DOHH2 (cell line): ENCODE measurements around the gene OARD1.

ENCODE experiments used
- H3F3A ChIP-seq: fragments of 200-600 bp; sonication (generic), shearing (Covaris generic); 2 replicates; pipeline ENCODE4 v1.6.0; 2016; ENCODE audit warnings: antibody characterized with exemption, mild to moderate bottlenecking; ENCODE audit not compliant: control insufficient read depth, insufficient read depth
- H3K27ac ChIP-seq: fragments of 200-600 bp; sonication (generic); 2 replicates; pipeline ENCODE4 v1.5.1; 2014; ENCODE audit warnings: low read depth, mild to moderate bottlenecking, low read length, moderate library complexity
- H3K27me3 ChIP-seq: fragments of 200-600 bp; sonication (generic); 2 replicates; pipeline ENCODE4 v1.6.1; 2014; ENCODE audit warnings: mild to moderate bottlenecking, low read length, mixed read lengths; ENCODE audit not compliant: control insufficient read depth
- H3K36me3 ChIP-seq: fragments of 200-600 bp; sonication (generic); 2 replicates; pipeline ENCODE4 v1.6.1; 2014; ENCODE audit warnings: mild to moderate bottlenecking, low read length, moderate library complexity, mixed read lengths; ENCODE audit not compliant: control insufficient read depth
- H3K4me1 ChIP-seq: fragments of 200-600 bp; sonication (generic); 2 replicates; pipeline ENCODE4 v1.6.1; 2014; ENCODE audit warnings: mild to moderate bottlenecking, low read length, mixed read lengths; ENCODE audit not compliant: control insufficient read depth
- H3K4me2 ChIP-seq: fragments of 200-600 bp; sonication (generic); 2 replicates; pipeline ENCODE4 v1.6.0; 2014; ENCODE audit warnings: mild to moderate bottlenecking, low read length, moderate library complexity
- H3K4me3 ChIP-seq: fragments of 200-600 bp; sonication (generic); 2 replicates; pipeline ENCODE4 v1.5.1; 2014; ENCODE audit warnings: mild to moderate bottlenecking, low read length, mixed read lengths
- H3K79me2 ChIP-seq: fragments of 200-600 bp; sonication (generic); 2 replicates; pipeline ENCODE4 v1.6.1; 2014; ENCODE audit warnings: mild to moderate bottlenecking, low read length, mixed read lengths; ENCODE audit not compliant: control insufficient read depth
- H3K9me2 ChIP-seq: fragments of 200-600 bp; sonication (generic); replicated peaks from 2 replicates; pipeline ENCODE4 v1.6.1; 2014; ENCODE audit warnings: mild to moderate bottlenecking, low read length, mixed read lengths; ENCODE audit not compliant: control insufficient read depth
- H3K9me3 ChIP-seq: fragments of 200-600 bp; sonication (generic); 2 replicates; pipeline ENCODE4 v1.6.1; 2014; ENCODE audit warnings: antibody characterized with exemption, low read length, mixed read lengths; ENCODE audit not compliant: control insufficient read depth, insufficient read depth
- H4K20me1 ChIP-seq: fragments of 200-600 bp; sonication (generic); 2 replicates; pipeline ENCODE4 v1.6.0; 2014; ENCODE audit warnings: low read depth, mild to moderate bottlenecking, antibody characterized with exemption, low read length, moderate library complexity; ENCODE audit not compliant: control insufficient read depth, insufficient read depth
- EZH2phosphoT487 ChIP-seq: fragments of 200-600 bp; sonication (generic); IDR thresholded peaks from 2 replicates; pipeline ENCODE4 v1.6.1; 2017; ENCODE audit warnings: borderline replicate concordance, mild to moderate bottlenecking, antibody characterized with exemption, low read length, moderate library complexity, mixed read lengths
- TF ChIP-seq, protein P1 (sequence below): fragments of 200-600 bp; sonication (generic); IDR thresholded peaks from one replicate; pipeline ENCODE4 v1.5.1; 2014; ENCODE audit warnings: antibody characterized with exemption, mild to moderate bottlenecking, low read depth, low read length; ENCODE audit not compliant: poor library complexity, severe bottlenecking

Gene OARD1

DNA sequence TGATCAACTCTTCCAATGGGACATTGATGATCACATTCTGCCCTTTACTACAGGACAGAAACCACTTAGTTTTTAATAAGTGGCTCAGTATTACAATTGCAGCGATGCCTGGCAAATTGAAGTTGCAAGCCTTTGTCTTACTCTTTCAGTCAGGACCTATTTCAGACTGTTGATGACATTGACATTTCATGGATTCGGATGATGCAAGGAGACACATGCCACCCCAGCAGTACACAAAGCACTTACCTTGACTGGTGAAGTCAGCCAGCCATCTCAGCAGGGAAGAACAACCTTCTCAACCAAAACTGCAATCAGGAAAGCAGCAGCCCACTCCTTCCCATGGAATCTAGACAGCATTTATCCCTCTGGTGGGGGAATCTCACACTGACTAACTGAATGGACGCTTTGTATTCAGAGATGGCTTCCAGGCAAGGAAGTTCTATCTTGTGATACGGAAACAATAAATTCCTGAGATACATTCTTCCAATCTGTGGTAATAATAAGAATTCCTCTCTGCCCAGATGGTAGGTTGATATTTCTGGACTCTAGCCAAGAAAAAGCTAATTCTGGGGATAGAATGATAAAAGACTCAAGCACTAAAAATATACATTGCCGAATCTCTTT lies 25.4 kb upstream of the OARD1 start:
- H3K4me1 ChIP-seq, result no peaks in the 10 kb centered on the region
- H3K27ac ChIP-seq, result no peak overlapping the region
- no peak overlapping the region for H3K4me2 ChIP-seq
- H3K4me3 ChIP-seq, result no peak overlapping the region
- no peaks in the 10 kb centered on the region for H3K27me3 ChIP-seq
- H3K9me2 ChIP-seq, result no peaks in the 10 kb centered on the region
- H3K36me3 ChIP-seq, result peaks cover 82% of the 10 kb centered on the region
- H3F3A ChIP-seq, result no peaks in the 10 kb centered on the region
- H4K20me1 ChIP-seq, result no peaks in the 10 kb centered on the region
- no peaks in the 10 kb centered on the region for H3K9me3 ChIP-seq
- H3K79me2 ChIP-seq, result 0 out of 2 replicates have a peak, but pooled peaks cover 2% of the 10 kb centered on the region
- TF ChIP-seq, protein P1, sequence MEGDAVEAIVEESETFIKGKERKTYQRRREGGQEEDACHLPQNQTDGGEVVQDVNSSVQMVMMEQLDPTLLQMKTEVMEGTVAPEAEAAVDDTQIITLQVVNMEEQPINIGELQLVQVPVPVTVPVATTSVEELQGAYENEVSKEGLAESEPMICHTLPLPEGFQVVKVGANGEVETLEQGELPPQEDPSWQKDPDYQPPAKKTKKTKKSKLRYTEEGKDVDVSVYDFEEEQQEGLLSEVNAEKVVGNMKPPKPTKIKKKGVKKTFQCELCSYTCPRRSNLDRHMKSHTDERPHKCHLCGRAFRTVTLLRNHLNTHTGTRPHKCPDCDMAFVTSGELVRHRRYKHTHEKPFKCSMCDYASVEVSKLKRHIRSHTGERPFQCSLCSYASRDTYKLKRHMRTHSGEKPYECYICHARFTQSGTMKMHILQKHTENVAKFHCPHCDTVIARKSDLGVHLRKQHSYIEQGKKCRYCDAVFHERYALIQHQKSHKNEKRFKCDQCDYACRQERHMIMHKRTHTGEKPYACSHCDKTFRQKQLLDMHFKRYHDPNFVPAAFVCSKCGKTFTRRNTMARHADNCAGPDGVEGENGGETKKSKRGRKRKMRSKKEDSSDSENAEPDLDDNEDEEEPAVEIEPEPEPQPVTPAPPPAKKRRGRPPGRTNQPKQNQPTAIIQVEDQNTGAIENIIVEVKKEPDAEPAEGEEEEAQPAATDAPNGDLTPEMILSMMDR, result no peak
- TF ChIP-seq EZH2phosphoT487, result no peak

- Histone ChIP-seq H3F3A (peaks cover 14% of the 10 kb centered on the region), H3K4me3 (no peak overlapping the region), H3K27ac (no peak overlapping the region), H4K20me1 (no peaks in the 10 kb centered on the region), H3K9me2 (no peaks in the 10 kb centered on the region), H3K4me2 (no peak overlapping the region), H3K79me2 (0 out of 2 replicates have a peak, but pooled peaks cover 2% of the 10 kb centered on the region), H3K4me1 (no peaks in the 10 kb centered on the region), H3K36me3 (peaks cover 95% of the 10 kb centered on the region), H3K9me3 (no peaks in the 10 kb centered on the region), H3K27me3 (no peaks in the 10 kb centered on the region)
- no peak for TF ChIP-seq EZH2phosphoT487
- TF ChIP-seq, protein P1, result no peak
Measured at GRCh38 chr6:41093729-41094128, 21.6 kb upstream of the OARD1 start.

- H3K9me3 ChIP-seq, result no peaks in the 10 kb centered on the region
- no peak overlapping the region for H3K4me2 ChIP-seq
- H3K9me2 ChIP-seq, result no peaks in the 10 kb centered on the region
- H3K27ac ChIP-seq, result no peak overlapping the region
- no peak overlapping the region for H3K4me3 ChIP-seq
- TF ChIP-seq, protein P1, result peak; percentile 32
- TF ChIP-seq EZH2phosphoT487, result no peak
- peaks cover 14% of the 10 kb centered on the region for H3F3A ChIP-seq
- no peaks in the 10 kb centered on the region for H3K27me3 ChIP-seq
- H3K79me2 ChIP-seq, result 0 out of 2 replicates have a peak, but pooled peaks cover 2% of the 10 kb centered on the region
- H3K36me3 ChIP-seq, result peaks cover 91% of the 10 kb centered on the region
- no peaks in the 10 kb centered on the region for H4K20me1 ChIP-seq
- no peaks in the 10 kb centered on the region for H3K4me1 ChIP-seq
Measured at GRCh38 chr6:41092421-41093140, 20.4 kb upstream of the OARD1 start.
